Small intestine (tissue), 7 donors: Measurements from ENCODE around the gene LETMD1. TPM values are rescaled to one million over a fixed set of nuclear protein-coding genes. Genes with fewer than 3 reads are reported as not detected.
"Not testable (repeated sequence)": the region's sequence is repeated elsewhere in the genome, so short reads cannot be mapped to it uniquely, and the experiment has no call there.

ENCODE experiments used
- DNase-seq, 2 donors: peaks; one replicate each; pipeline versions ENCODE4 v3.0.0 to v3.0.0-alpha.2; 2013
- FAIRE-seq: peaks from 2 replicates; lab custom pipeline; 2012; peaks lifted over from hg19 to GRCh38; lab: Jason Lieb, UNC
- H3K27ac ChIP-seq, 3 donors: one replicate each; pipeline ENCODE4 v1.5.1; 2013; ENCODE audit warnings: low read length in 2 of 3, mild to moderate bottlenecking in 2 of 3, control low read depth in 1 of 3, inconsistent platforms in 1 of 3, low read depth in 1 of 3, moderate library complexity in 1 of 3
- H3K27me3 ChIP-seq, 3 donors: one replicate each; pipeline ENCODE4 v1.6.1; 2013; ENCODE audit warnings: low read length in 3 of 3, inconsistent platforms in 1 of 3; ENCODE audit not compliant: control insufficient read depth in 3 of 3, insufficient read depth in 3 of 3
- H3K36me3 ChIP-seq, 3 donors: one replicate each; pipeline ENCODE4 v1.6.1; 2013; ENCODE audit warnings: low read length in 3 of 3, inconsistent platforms in 1 of 3, low read depth in 1 of 3, mild to moderate bottlenecking in 1 of 3, moderate library complexity in 1 of 3; ENCODE audit not compliant: control insufficient read depth in 3 of 3, insufficient read depth in 2 of 3
- H3K4me1 ChIP-seq, 3 donors: one replicate each; pipeline ENCODE4 v1.6.1; 2013; ENCODE audit warnings: low read length in 2 of 3, inconsistent platforms in 1 of 3, low read depth in 1 of 3, mild to moderate bottlenecking in 1 of 3, moderate library complexity in 1 of 3; ENCODE audit not compliant: control insufficient read depth in 3 of 3, insufficient read depth in 2 of 3
- H3K4me3 ChIP-seq, 3 donors: one replicate each; pipeline ENCODE4 v1.5.1; 2013; ENCODE audit warnings: low read length in 3 of 3, control low read depth in 1 of 3, inconsistent platforms in 1 of 3, low read depth in 1 of 3, mild to moderate bottlenecking in 1 of 3, moderate library complexity in 1 of 3
- H3K9me3 ChIP-seq, 2 donors: one replicate each; pipeline ENCODE4 v1.6.1; 2013; ENCODE audit warnings: low read depth in 1 of 2, low read length in 1 of 2; ENCODE audit not compliant: control insufficient read depth in 2 of 2, insufficient read depth in 1 of 2
- WGBS, 3 donors: extraction: QIAGEN DNeasy Blood & Tissue Kit; methylation state at CpG; one replicate each; pipeline ENCODE4 v1.1.7; 2013; 5-methylcytosine and 5-hydroxymethylcytosine counted together
- polyA plus RNA-seq, 4 donors: library from polyadenylated mRNA; stranded (reverse) in 3 of 4; unstranded in 1 of 4; fragments of 200-250 nt in 3 of 4; fragments of 120-200 nt in 1 of 4; gene quantifications; one replicate each; pipeline versions ENCODE4 v1.2.1 to v1.2.3, GENCODE V29; 2013
- donor health status: healthy with polysubstance abuse.
- donor health status: control.
- donor health status: control.
- donor health status: Bipolar disorder and iron deficiency.
- donor health status: healthy.

LETMD1 gene
- polyA plus RNA-seq, 4 donors: 74.7 to 173 (median 85.6) TPM

- H3K36me3 ChIP-seq: peaks cover 6 to 56% (median 10%) of the 10 kb centered on the region in 3 donors
- FAIRE-seq: no peak
These were observed 42.5 kb upstream of the LETMD1 start for GRCh38 chr12:51005671-51006070.

GRCh38 chr12:51008329-51009055 is 39.6 kb upstream of the LETMD1 start:
- DNase-seq: no peak
- FAIRE-seq: no peak
- Histone ChIP-seq H3K27me3 (no peaks in the 10 kb centered on the region), H3K4me3 (no peak overlapping the region), H3K27ac (peak overlapping the region in 1 of 3 donors; percentile 59), H3K36me3 (peaks cover 4 to 40% (median 7%) of the 10 kb centered on the region in 3 donors), H3K9me3 (no peaks in the 10 kb centered on the region), H3K4me1 (peaks cover 0 to 23% (median 6%) of the 10 kb centered on the region in 3 donors)
- WGBS, 3 donors: 82 to 91% (median 85%) methylated on average over 1 of the region's 1 CpG

More at GRCh38 chr12:51005671-51006070, 42.5 kb upstream of the LETMD1 start:
- Histone ChIP-seq H3K27me3 (no peaks in the 10 kb centered on the region), H3K27ac (no peak overlapping the region), H3K4me1 (peaks cover 0 to 23% (median 4%) of the 10 kb centered on the region in 3 donors), H3K9me3 (no peaks in the 10 kb centered on the region), H3K4me3 (no peak overlapping the region)
- 51 to 73% (median 53%) methylated on average over 3 of the region's 3 CpGs for WGBS, 3 donors
- DNase-seq: no peak

DNA sequence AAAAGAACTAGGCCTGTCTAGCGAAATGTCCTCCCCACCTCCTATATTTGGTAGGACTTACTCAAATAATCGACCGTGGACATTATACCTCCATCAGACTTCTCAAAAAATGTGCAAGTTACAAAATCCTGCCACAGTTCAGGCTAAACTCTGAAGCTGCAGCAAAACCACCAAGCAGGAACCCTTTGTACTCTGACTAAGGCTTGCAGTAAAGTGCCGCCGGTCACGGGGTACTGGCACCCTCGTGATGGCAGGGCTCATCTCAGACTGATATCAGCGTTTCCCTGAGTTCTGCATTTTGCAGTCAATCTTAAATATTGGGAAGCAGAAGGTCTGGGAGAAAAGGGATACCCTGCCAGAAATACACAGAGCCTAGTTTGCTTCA is 39.1 kb upstream of the LETMD1 start:
- 16 to 47% (median 45%) methylated on average over 8 of the region's 8 CpGs for WGBS, 3 donors
- DNase-seq (peak; percentile 78 to 90), FAIRE-seq (no peak)
- Histone ChIP-seq H3K36me3 (peaks cover 4 to 39% (median 7%) of the 10 kb centered on the region in 3 donors), H3K27ac (peak overlapping the region in 1 of 3 donors; percentile 59), H3K4me1 (peaks cover 0 to 23% (median 6%) of the 10 kb centered on the region in 3 donors), H3K27me3 (no peaks in the 10 kb centered on the region), H3K9me3 (no peaks in the 10 kb centered on the region), H3K4me3 (no peak overlapping the region)

DNA sequence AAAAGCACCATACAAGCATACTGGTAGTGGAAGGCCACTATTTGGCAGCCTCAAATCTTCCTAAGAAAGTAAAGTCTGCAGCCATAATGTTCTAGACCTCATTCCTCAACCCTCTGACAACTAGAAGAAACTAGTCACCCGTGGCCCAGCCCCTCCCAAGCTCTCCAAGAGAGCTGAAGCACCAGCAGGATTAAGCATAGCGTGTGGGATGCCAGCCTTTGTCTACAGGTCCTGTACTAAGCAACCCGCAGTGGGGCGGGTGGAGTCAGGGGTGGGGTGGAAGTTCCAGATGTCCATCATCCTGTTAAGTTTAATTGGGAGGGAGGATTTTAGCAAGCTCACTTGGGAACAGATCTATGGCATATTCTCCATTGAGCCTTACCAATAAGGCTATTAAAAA is 36.2 kb upstream of the LETMD1 start:
- FAIRE-seq (no peak), DNase-seq (no peak)
- WGBS, 3 donors: 75 to 81% (median 76%) methylated on average over 4 of the region's 4 CpGs

DNA sequence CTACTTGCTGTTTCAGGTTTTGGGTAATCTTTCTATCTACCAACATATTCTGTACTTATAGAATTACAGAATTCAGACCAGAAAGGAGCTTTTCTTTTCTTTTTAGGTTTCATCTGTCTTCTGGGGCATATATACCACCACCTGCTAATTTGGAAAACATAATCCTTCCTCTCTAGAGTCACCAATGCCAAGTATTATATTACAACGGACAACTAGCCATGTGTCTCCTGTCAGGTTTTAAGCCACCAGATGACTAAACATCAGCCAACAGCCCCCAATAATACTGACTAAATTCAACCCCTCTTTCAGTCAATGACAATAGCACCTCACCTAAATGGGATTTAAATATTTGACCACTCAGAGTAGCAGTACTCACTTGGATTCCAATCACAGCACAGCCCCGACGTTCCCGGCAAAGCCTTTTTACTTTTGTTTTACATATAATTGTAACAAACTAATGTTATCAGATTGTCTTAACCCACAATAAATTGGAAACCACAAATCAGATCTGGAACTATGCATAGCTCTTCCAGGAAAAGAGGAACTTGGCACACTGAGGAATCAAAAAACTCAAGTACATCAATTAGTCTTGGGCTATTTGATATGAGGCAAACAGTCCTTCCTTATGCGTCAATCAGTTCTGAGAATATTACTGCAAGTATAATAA is 35.4 kb upstream of the LETMD1 start:
- H3K4me1 ChIP-seq: peaks cover 0 to 14% (median 6%) of the 10 kb centered on the region in 3 donors
- H3K4me3 ChIP-seq: no peak overlapping the region
- H3K27me3 ChIP-seq: no peaks in the 10 kb centered on the region
- FAIRE-seq (no peak), DNase-seq (no peak)
- 78 to 82% (median 80%) methylated on average over 5 of the region's 5 CpGs for WGBS, 3 donors
- no peak overlapping the region for H3K27ac ChIP-seq
- H3K9me3 ChIP-seq: no peaks in the 10 kb centered on the region
- H3K36me3 ChIP-seq: peaks cover 0 to 20% (median 0%) of the 10 kb centered on the region in 3 donors

More for the DNA sequence above, 36.2 kb upstream of the LETMD1 start:
- no peaks in the 10 kb centered on the region for H3K9me3 ChIP-seq
- H3K36me3 ChIP-seq: peaks cover 0 to 27% (median 0%) of the 10 kb centered on the region in 3 donors
- H3K4me1 ChIP-seq: peaks cover 0 to 14% (median 6%) of the 10 kb centered on the region in 3 donors
- no peaks in the 10 kb centered on the region for H3K27me3 ChIP-seq
- no peak overlapping the region for H3K4me3 ChIP-seq
- H3K27ac ChIP-seq: no peak overlapping the region

GRCh38 chr12:51013441-51013840 is 34.7 kb upstream of the LETMD1 start:
- DNase-seq (peak in 1 of 2 donors; percentile 40), FAIRE-seq (no peak)
- Histone ChIP-seq H3K4me1 (peaks cover 0 to 10% (median 6%) of the 10 kb centered on the region in 3 donors), H3K36me3 (peaks cover 0 to 17% (median 0%) of the 10 kb centered on the region in 3 donors), H3K9me3 (no peaks in the 10 kb centered on the region), H3K4me3 (no peak overlapping the region), H3K27me3 (no peaks in the 10 kb centered on the region), H3K27ac (no peak overlapping the region)
- WGBS, 3 donors: 71 to 87% (median 83%) methylated on average over 7 of the region's 7 CpGs

- H3K27me3 ChIP-seq, H3K9me3 ChIP-seq, H3K4me1 ChIP-seq, FAIRE-seq, H3K27ac ChIP-seq, DNase-seq, H3K4me3 ChIP-seq: not testable (repeated sequence)
- peaks cover 0 to 19% (median 0%) of the 10 kb centered on the region in 3 donors for H3K36me3 ChIP-seq
- WGBS, 3 donors: 92 to 94% (median 92%) methylated on average over 9 of the region's 9 CpGs
These were observed 33.7 kb upstream of the LETMD1 start for GRCh38 chr12:51014467-51014866.

DNA sequence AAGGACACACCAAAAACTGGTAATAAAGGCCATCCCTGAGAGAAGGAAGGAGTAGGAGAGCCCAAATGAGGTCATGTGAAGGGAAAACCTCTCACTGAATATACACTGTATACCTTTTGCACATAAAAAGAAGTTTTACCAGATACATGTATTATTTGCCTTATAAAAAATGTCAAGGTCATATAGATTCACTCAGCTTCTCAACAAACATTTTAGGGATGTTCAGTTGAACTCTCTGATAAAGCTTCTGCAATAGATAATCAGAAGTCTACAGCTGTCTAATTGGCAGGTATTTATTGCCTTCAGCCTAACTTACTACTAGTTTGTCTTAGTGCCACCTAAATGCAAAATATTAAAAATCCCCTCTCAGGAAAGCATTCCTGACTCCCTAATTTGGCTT is 30.7 kb upstream of the LETMD1 start:
- H3K27ac ChIP-seq: no peak overlapping the region
- no peak overlapping the region for H3K4me3 ChIP-seq
- no peaks in the 10 kb centered on the region for H3K9me3 ChIP-seq
- DNase-seq (no peak), FAIRE-seq (no peak)
- H3K4me1 ChIP-seq: peaks cover 2 to 13% (median 6%) of the 10 kb centered on the region in 3 donors
- H3K36me3 ChIP-seq: peaks cover 0 to 25% (median 0%) of the 10 kb centered on the region in 3 donors
- no peaks in the 10 kb centered on the region for H3K27me3 ChIP-seq
